GM13977 (cell line): ENCODE measurements around the gene RGS3.

ENCODE experiments used
- DNase-seq: peaks from one replicate; pipeline ENCODE4 v3.0.0; 2012; ENCODE audit warnings: low spot score
- in situ Hi-C: fragments of 300-500 bp; cut with MboI; formaldehyde crosslinking; loops from one replicate; pipeline ENCODE4 v1.12.0; 2022; ENCODE audit warnings: low sequenced_read_pairs, low pct_unique_long_range_greater_than_20kb, mixed read lengths, inconsistent platforms; ENCODE audit not compliant: unreplicated experiment
- TF ChIP-seq, protein P1 (sequence below): IDR thresholded peaks from 2 replicates; pipeline ENCODE4 v1.5.1; 2012; ENCODE audit warnings: mild to moderate bottlenecking, control low read depth; ENCODE audit not compliant: insufficient read depth; ENCODE audit errors: extremely low read depth, missing control alignments

Gene RGS3

DNA sequence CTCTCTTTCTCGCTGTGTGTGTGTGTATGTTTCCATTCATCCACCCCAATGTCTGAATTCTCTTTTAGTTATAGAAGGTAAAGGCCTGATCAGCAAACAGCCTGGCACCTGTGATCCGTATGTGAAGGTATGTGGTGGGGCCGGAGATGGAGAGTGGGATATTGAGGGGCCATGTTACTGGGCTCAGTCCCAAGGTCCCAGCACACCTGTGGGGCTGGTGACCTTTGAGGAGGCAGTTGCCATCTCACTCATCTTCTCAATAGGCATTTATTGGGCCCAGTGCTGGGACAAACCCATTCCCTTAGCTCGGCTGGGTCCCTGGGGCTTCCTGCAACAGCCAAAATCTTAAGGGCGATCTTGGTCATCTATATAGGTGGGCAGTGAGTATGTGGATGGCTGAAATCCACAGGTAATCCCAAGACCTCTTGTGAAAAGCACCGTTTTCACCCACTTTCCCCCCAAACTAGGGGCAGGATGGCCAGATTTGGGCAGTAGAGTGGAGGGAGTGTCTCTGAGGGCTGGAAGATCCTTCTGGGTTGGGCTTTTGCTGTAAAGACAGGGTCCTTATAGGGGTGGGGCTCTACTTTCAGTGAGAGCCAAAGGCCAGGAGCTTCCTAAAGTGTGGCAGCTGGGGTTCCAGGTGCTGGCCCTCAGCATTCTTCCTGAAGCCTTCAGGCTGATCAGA is 19.6 kb downstream of the RGS3 start:
- in situ Hi-C loops: no loop called here
- no peak for DNase-seq
- TF ChIP-seq, protein P1, sequence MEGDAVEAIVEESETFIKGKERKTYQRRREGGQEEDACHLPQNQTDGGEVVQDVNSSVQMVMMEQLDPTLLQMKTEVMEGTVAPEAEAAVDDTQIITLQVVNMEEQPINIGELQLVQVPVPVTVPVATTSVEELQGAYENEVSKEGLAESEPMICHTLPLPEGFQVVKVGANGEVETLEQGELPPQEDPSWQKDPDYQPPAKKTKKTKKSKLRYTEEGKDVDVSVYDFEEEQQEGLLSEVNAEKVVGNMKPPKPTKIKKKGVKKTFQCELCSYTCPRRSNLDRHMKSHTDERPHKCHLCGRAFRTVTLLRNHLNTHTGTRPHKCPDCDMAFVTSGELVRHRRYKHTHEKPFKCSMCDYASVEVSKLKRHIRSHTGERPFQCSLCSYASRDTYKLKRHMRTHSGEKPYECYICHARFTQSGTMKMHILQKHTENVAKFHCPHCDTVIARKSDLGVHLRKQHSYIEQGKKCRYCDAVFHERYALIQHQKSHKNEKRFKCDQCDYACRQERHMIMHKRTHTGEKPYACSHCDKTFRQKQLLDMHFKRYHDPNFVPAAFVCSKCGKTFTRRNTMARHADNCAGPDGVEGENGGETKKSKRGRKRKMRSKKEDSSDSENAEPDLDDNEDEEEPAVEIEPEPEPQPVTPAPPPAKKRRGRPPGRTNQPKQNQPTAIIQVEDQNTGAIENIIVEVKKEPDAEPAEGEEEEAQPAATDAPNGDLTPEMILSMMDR: no peak

DNA sequence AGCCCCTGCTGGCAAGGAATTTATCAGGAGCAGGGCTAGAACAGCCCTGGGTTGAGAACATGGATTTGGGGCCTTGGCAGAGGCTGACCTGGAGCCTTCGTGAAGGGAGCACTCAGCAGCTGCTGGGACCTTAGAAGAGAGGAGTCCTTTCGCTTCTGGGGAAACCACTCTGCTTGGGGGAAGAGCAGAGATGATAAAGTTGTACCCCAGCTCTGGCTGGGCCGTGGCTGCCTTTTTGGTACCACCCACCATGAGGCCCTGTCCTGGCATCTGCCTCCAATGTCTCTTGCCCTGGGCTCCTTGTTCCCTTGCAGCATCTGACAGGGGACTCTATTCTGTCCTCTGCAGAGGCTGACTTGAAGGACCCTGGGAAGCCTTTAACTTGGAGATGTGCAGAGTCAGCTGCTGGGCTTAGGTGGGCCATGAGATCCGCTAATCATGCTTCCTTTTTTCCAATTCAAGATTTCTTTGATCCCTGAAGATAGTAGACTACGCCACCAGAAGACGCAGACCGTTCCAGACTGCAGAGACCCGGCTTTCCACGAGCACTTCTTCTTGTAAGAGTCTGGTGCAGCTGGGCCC is 20.2 kb downstream of the RGS3 start:
- in situ Hi-C loops: no loop called here
- TF ChIP-seq, protein P1: no peak
- DNase-seq: no peak

DNA sequence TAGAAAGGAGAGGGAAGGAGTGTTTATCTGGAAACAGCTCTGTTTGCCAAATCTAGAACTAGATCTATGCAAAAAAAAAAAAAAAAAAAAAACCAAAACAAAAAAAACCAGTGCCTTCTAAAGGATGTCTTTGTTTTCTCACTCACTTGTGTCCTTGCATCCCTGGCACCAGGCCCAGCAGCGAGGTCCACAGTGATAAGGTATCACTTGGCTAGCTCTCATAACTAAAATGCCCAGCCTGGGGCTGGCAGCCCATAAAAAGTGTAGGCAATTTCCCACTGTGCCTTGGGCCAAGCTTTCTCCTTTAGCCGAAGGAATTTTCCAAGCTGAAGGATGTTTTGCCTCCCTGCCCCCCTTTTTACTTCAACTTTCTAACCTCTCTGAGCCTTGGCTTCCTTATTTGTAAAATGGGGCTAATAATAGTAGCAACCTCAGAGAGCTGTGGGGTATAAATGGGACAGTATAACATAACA is 20.8 kb downstream of the RGS3 start:
- in situ Hi-C loops: no loop called here
- DNase-seq: no peak
- TF ChIP-seq, protein P1: no peak

DNA sequence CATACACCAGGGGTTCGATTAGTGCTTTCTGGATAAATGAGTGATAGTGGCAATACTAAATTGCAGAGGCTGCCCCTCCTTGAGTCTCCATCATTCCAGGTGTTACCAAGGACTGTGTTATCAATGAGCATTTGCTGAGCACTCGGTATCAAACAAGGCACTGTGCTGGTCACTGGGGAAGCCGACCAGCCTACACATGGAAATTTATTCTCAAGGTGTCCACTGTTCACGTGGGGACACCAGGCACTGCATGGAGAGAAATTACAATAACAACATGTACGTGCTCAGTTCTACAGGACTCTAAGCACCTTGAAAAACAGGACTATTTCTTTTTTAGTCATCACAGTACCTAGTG is 22.2 kb downstream of the RGS3 start:
- TF ChIP-seq, protein P1: no peak
- no peak for DNase-seq
- in situ Hi-C loops: no loop called here

DNA sequence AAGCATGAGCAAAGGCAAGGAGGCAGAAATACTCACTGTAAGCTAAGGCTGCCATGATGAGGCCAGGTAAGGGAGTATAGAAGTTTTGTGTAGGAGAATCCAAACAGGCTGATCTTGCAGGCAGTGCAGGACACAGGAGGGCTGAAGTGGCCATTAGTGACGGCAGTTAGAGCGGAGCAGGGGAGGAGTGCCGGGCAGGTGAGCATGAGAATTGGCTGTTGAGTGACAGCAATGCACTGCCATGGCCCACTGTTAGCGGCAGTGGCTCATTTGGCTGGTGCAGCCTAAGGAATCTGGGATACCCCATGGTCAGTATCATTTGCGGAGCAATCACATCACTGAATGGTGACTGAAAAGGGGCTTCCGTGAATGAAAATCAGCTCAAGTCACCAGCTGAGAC is 22.8 kb downstream of the RGS3 start:
- DNase-seq: no peak
- in situ Hi-C loops: no loop called here
- TF ChIP-seq, protein P1: no peak

DNA sequence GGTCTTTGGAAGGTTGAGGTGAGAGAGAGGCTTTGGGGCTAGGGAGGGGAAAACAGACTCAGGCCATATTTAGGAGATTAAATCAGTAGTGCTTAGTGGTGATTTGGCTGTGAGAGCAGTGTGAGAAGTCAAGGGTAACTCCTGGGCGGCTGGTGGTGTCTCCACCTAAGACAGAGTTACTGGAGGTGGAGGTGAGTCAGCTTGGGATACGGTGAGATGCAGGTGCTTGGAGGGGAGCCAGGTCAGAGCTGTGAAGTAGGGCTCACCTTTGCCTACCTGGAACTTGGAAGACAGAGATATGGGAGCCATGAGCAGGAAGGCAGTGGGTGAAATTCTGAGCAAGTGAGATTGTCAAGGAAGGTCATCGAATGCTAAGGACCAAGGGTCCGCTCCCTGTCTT is 24.5 kb downstream of the RGS3 start:
- in situ Hi-C loops: no loop called here
- DNase-seq: no peak
- TF ChIP-seq, protein P1: no peak
